Dermis microvascular lymphatic vessel endothelial cell (primary cell): ENCODE data around the gene METTL16. TPM values are rescaled to one million over a fixed set of nuclear protein-coding genes. Genes with fewer than 3 reads are reported as not detected.
"Not testable (repeated sequence)": the region's sequence is repeated elsewhere in the genome, so short reads cannot be mapped to it uniquely, and the experiment has no call there.

Source experiments
- DNase-seq, 2 donors: peaks; one replicate each; pipeline versions ENCODE4 v3.0.0 to v3.0.0-alpha.2; 2010; ENCODE audit warnings: low read depth in 2 of 2
- total RNA-seq: library from RNA; depleted of rRNA; stranded (reverse); fragments of >200 nt; gene quantifications from 2 replicates; pipeline ENCODE4 v1.2.1, GENCODE V29; 2014

METTL16 gene
- total RNA-seq, 1 donor from 2014 or later, result 9.1 TPM

DNA sequence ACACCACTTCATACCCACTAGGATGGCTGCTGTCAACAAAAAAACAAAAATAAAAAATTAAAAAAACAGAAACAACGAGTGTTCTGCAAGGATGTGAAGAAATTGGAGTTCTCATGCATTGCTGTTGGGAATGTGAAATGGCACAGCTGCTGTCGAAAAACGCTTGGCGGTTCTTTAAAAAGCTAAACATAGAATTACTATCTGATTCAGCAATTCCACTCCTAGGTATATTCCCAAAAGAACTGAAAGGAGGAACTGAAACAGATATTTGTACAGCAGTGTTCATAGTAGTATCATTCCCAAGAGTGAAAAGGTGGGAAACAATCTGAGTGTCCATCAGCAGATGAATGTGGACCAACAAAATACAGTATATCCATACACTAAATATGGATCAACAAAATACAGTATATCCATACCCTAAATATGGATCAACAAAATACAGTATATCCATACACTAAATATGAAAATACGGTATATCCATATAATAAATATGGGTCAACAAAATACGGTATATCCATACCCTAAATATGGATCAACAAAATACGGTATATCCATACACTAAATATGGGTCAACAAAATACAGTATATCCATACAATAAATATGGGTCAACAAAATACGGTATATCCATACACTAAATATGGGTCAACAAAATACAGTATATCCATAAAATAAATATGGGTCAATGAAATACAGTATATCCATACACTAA, 8.7 kb downstream of the METTL16 start:
- DNase-seq, result no peak

DNA sequence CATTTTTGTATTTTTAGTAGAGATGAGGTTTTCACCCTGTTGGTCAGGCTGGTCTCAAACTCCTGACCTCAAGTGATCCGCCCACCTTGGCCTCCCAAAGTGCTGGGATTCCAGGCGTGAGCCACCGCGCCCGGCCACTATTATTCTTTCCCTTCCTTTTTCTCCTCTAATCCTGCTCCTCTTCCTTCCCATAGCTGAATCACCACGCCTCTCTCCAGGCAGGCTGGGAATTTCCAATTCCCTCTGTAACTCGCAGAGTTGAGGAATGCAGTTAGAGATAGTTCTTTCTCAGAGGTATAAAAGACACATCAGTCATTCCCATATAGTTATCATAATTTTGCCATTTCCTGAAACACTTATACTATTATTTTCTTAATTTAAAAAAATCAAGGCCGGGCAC, 11.2 kb downstream of the METTL16 start:
- peak; percentile 24 to 75 for DNase-seq

DNA sequence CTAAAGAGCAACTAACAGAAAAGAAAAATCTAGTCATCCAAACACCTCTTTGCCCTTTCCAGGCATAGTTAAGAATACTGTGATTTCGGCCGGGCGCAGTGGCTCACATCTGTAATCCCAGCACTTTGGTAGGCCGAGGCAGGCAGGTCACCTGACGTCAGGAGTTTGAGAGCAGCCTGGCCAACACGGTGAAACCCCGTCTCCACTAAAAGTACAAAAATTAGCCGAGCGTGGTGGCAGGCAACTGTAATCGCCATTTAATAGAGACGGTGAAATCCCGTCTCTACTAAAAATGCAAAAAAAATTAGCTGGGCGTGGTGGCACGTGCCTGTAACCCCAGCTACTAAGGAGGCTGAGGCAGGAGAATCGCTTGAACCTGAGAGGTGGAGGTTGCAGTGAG, 22.4 kb downstream of the METTL16 start:
- DNase-seq, result not testable (repeated sequence)

DNA sequence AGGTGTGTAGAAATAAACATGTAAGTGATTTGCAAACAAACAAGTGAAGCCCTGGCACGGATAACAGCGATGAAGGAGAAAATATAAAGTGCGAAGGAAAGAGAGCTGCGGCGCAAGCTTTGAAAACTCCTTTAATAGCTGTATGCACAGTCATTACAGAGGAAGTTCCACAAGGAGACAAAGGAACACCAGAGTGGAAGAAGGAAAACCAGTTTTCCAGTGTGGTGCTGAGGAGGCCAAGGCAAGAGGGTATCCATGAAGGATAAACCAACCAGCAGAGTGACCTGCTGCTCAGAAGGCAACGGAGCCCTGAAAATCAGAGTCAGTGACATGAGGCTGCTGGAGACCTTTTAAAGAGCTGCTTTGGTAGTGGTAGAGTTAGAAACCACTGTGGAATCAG, 24.4 kb downstream of the METTL16 start:
- no peak for DNase-seq

DNA sequence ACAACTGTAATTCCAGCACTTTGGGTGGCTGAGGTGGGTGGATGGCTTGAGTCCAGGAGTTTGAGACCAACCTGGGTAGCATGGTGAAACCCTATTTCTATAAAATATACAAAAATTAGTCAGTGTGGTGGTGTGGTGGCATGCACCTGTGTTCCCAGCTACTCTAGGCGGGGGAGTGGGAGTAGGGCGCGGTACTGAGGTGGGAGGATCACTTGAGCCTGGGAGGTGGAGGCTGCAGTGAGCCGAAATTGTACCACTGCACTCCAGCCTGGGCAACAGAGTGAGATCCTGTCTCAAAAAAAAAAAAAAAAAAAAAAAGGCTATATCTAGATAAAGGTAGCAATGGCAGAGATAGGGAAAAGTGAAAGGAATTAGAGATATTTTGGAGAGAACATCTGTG, 25.0 kb downstream of the METTL16 start:
- DNase-seq, result not testable (repeated sequence)

DNA sequence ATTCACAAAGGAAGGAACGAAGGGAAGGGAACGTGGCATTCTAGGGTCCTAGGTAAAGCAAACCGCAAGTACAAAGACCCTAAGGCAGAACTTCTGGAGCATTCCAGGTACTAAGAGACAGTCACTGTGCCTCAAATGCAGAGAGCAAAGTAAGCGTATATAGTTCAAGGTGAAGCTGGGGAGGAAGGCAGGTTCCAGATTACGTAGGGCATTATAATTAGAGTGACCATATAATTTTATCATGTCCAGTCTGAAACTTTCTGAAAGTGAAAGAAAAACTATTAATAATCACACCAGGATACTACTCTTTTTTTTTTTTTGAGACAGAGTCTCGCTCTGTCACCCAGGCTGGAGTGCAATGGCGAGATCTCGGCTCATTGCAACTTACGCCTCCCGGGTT, 25.7 kb downstream of the METTL16 start:
- peak in 1 of 2 donors; percentile 5 for DNase-seq

DNA sequence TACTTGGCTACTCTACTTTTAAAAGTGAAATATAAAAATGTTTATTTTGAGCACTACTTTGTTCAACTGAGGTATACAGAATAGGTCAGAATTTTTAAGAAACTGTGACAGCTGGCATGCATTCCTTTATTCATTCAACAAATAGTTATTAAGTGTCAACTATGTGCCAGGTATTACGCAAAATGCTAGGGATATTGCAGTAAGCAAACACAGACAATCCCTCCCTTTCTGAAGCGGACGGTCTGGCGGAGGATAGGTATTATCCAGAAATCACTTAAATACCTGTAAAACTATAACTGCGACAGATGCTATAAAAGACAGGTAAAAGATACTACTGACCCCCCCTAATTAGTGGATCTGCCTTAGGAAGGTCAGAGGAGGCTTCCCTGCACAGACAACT, 26.1 kb downstream of the METTL16 start:
- DNase-seq, result no peak

DNA sequence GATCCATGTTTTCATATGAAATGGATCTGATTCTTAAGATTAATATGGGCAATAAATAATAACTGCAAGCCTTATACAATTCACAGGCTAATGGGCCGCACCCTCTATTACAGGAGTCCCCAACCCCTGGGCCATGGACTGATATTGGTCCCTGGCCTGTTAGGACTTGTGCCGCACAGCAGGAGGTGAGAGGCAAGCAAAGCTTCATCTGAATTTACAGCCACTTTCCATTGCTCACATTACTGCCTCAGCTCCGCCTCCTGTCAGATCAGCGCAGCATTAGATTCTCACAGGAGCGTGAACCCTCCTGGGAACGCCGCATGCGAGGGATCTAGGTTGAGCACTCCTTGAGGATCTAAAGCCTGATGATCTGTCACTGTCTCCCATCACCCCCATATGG, 26.8 kb downstream of the METTL16 start:
- no peak for DNase-seq

DNA sequence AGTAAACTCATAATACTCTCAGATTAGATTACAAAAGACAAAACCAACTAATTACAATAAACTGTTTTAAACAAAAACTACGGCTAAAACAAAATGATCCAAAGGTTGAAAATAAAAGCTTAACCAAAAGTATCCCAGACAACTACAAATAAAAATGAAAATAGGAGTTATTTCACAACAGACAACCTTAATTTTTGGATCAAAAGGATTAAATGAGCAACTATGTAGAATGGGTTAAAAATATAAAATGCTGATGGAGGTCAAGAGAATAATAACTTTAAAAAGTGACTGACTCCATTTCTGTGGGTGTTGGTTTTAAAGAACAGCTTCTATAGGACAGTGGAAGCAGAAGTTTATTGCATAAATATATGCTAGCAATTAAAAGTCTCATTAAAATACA, 28.6 kb downstream of the METTL16 start:
- no peak for DNase-seq

DNA sequence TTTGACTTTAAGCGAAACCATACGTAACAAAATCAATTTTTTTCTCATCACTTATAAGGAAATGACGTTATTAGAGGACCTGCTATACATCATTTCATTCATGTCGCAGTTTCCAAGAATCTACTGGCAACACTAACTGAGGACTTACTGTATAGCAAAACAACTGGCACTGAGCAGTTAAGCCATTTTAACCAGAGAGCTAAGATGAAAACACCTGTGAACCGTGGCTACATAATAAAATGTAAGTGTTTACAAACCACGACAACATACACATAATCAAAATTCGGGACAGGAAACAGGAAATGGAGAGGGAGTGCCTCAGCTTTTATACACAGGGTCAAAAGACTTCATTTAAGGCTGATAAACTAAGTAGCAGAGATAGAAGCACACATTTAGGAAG, 29.5 kb downstream of the METTL16 start:
- peak in 1 of 2 donors; percentile 4 for DNase-seq

DNA sequence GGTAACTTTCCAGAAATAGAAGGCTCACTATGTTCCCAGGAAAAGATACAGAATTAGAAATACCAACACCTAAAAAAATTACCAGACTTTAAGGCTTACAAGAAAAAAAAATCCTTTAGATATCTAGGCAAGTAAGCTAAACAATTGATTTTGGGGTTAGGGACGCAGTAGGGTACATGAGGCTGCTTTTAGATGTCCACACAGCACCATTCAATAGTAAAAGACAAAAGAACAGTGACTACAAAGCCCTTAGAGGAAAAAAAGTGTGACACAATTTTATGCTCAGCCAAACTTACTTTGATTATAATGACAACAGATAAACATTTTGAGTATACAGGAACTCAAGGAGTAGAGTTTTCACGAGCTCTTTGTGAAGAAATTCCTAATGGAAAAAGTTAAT, 29.9 kb downstream of the METTL16 start:
- DNase-seq, result no peak

DNA sequence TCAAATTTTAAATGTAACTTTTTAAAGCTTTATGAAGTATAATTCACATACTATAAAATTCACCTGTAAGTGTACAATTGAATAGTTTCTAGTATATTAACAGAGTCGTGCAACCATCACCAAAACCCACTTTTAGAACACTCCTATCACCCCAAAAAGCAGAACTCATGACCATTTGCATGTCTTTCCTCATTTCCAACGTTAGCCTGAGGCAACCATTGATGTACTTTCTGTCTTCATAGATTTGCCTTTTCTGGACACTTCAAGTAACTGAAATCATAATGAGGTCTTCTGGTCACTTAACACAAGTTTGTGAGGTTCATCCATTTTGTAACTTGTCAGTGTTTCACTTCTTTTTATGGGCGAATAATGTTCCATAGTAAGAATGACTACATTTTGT, 33.2 kb downstream of the METTL16 start:
- no peak for DNase-seq

DNA sequence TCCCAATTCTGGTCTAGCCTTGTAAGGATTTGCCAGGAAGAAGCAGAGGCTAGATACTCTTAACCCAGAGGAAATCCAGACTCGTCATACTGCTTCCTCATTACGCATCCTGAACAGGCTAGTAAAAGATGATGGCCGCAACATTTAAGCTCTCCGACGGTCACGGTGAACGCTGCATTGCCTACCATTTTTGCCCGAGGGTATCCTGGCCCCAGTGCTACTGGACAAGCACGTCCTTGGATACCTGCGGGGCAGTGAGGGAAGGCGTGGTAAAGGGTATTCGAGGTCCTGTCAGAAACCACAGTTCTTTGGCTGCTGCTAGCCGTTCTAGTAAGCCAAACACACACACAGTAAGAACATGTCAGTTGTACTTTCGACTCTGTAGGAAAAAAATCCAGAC, 36.6 kb downstream of the METTL16 start:
- DNase-seq, result no peak

DNA sequence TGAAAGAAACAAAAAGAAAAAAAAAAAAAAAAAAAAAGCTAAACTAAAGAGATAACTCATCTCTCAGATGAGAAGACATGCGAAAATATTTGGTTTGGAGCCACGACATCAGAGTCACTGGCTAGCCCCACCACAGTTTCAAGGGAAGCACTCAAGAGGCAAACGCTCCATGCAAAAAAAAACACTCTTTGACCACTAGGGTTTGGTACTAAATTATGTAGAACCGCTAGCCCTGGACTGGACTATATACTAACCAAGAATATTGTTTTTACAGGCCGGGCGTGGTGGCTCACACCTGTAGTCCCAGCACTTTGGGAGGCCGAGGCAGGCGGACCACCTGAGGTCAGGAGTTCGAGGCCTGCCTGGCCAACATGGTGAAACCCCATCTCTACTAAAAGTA, 37.3 kb downstream of the METTL16 start:
- DNase-seq, result no peak

DNA sequence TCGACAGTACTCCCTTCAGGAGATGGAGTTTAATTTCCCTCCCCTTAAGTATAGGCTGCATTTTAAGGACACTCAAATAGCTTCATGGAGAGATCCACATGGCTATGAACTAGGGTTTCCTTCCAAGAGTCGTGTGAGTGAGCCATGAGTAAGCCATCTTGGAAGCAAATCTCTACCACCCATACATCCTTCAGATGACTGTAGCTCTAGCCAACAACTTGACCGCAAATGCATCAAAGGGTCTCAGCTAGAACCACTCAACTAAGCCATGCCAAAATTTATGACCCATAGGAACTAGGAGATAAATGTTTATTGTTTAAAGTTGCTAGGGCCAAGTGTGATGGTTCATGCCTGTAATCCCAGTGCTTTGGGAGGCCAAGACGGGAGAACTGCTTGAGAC, 43.4 kb downstream of the METTL16 start:
- DNase-seq, result no peak

DNA sequence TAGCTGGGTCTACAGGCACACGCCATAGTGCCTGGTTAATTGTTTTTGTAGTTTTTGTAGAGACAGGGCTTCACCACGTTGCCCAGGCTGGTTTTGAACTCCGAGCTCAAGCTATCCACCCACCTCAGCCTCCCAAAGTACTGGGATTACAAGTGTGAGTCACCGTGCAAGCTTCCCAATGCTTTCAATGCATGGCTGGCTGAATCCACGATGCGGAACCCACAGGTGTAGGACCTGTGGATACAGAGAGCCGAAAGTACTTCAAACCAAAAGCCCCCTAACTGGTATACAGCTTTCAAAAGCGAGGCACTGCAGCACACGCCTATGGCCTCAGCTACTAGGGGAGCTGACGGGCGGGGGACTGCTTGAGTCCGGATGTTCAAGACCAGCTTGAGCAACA, 44.8 kb downstream of the METTL16 start:
- no peak for DNase-seq

DNA sequence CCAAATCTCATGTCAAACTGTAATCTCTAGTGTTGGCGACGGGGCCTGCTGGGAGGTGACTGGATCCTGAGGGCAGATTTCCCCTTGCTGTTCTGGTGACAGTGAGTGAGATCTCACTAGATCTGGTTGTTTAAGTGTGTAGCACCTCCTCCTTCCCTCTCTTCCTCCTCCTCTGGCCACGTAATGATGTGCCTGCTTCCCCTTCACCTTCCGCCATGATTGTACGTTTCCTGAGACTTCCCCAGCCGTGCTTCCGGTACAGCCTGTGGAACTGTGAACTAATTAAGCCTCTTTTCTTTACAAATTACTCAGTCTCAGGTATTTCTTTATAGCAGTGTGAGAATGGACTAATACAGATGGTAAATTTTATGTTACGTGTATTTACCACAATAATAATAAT, 49.2 kb downstream of the METTL16 start:
- no peak for DNase-seq

DNA sequence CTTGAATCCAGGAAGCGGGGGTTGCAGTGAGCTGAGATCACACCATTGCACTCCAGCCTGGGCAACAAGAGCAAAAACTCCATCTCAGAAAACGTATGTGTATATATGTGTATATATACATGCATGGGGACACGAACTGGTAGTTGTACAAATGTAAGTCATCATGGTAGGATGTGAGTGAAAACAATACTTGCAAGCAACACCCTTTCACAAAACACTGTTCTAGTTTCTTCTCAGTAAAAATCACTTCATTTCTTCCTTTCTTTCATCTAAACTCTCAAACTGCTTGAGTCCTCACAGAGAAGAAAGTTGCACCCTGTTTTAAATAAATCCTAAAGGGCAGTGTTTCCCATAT, 51.8 kb downstream of the METTL16 start:
- DNase-seq, result no peak

DNA sequence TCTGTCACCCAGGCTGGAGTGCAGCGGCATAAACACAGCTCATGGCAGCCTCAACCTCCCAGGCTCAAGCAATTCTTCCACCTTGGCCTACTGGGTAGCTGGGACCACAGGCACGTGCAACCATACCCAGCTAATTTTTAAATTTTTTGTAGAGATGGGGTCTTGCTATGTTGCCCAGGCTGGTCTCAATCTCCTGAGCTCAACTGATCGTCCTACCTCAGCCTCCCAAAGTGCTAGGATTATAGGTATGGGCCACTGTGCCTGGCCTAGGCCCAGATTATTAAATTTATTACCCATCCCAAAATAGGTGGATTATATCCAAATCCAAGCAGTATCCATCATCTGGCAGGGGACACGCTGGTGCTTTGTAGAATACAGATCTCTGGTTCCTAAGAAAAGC, 53.8 kb downstream of the METTL16 start:
- DNase-seq, result no peak

DNA sequence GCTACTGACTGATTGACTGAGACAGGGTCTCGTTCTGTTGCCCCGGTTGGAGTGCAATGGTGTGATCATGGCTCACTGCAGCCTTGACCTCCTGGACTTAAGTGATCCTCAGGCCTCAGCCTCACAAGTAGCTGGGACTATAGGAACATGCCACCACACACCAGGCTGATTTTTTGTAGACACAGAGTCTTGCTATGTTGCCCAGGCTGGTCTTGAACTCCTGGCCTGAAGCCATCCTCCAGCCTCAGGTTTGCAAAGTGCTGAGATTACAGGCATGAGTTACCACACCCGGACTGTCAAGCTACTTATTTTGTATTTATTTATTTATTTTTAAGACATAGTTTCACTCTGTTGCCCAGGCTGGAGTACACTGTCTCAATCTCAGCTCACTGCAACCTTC, 55.2 kb downstream of the METTL16 start:
- no peak for DNase-seq

DNA sequence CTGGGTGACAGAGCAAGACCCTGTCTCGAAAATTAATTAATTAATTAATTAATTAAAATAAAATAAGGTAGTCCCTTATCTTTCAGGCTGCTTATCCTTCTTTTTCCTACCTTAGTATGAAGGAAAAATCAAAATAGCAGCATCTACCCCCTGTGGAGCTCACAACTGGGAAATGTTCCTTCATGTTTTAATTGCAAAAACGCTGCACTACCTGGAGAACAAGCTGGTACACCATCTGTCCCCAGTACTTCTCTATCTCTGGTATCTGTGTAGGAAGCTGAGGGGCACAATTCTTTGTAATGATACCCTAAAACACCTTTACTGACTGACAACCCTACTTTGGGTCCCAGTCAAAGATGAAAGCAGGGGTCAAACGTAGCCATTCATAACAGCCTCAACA, 55.7 kb downstream of the METTL16 start:
- no peak for DNase-seq

DNA sequence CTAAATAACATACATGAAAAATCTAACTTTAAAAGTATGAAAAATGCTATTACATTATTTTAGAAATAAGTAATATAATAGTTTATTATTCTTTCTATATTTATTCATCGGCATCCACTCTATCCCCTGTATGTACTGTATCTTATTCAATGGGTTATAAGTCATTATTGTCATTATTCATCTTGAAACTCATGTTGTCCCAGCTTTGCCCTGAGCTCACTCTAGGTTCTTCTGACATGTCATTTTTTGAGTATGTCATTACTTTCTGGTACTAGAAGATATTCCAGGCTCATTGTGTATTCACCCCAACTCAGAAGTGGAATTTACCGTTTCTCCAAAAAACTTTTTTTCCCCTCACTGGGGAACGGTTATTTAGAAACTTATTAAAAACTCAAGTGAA, 57.8 kb downstream of the METTL16 start:
- no peak for DNase-seq

DNA sequence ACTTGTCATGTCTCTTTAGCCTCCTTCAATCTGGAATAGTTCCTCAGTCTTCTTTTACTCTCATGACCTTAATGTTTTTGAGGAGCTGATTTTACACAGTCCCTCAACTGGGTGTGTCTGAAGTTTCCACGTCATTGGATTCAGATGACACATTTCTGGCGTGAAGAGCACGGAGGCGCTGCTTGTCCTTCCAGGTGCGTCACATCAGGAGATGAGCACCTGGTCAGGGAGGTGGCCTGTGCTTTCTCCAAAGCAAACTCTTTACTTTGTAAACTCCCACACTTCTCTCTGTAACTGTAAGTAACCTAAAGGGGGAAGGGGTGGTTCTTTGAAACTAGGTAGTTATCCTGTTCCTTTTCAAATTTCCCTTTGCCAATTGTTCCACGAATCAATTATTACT, 58.4 kb downstream of the METTL16 start:
- DNase-seq, result no peak

DNA sequence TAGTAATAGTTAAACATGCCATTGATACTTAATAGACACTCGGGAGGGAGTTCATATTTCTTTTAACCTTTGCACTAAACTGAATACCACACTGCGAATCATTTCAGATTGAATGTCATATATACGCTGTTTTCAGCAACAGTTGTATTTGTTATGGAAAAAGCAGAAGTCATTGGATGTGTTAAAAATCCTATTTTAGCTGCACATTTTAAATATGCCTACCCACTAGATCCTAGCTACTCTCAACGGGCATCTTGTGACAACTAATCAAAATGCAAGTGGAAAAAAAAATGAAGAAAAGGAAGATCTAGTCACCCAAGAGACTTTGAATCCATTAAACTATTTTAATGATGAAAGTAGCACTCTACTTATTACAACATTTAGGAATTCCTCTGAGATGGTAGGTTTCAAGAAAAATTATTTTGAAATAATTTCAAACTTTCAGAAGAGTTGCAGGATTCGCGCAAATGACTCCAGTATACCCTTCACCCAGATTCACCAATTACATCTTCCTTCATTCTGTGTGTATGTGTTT, 59.4 kb downstream of the METTL16 start:
- DNase-seq, result no peak
